ENCODE results near the gene DAB2.

The DAB2 gene

GRCh38 chr5:39447968-39448367 is 23.2 kb upstream of the DAB2 start:
- no peak for DNase-seq (ENCODE audit: low read depth)

DNA sequence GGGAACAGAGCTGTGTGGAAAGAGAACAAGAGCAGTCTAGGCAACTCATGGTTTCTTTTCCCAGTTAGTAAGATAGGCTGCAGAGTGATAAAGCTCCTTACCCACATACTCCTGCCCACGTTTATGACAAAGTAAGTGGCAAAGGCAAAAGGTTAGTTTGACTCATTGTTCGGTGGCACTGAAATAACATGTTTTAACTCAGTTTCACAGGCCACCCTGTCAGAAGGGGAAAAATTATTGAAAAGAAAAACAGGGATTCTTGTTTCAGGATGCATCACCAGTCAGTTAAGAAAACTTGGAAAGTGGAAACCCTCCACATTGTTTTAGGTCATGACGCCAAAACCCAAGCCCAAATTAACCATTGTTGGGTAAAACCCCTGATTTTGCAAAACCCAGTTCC is 22.3 kb upstream of the DAB2 start:
- no peak for DNase-seq (ENCODE audit: low read depth)

GRCh38 chr5:39446231-39446630 is 21.5 kb upstream of the DAB2 start:
- DNase-seq (ENCODE audit: low read depth) = no peak

DNA sequence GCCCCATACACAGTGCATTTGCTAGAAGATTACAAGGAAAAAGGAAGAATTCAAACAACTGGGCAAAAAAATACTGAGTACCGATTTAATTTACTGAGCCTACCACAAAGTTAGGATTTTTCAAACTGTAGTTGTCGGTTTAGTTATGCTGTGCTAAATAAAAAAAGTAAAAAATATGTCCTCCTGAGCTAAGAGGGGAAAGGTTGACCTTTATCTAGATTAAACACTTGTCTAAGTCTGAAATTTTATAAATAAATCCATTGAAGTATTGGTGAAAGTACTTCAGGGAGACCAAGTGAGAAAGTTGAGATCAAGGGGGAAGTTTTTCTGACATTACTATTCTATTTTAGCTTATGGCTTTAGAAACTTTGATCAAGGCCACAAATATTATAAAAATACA is 19.1 kb upstream of the DAB2 start:
- DNase-seq (ENCODE audit: low read depth) = no peak

GRCh38 chr5:39442991-39443390 is 18.2 kb upstream of the DAB2 start:
- DNase-seq (ENCODE audit: low read depth) = no peak

DNA sequence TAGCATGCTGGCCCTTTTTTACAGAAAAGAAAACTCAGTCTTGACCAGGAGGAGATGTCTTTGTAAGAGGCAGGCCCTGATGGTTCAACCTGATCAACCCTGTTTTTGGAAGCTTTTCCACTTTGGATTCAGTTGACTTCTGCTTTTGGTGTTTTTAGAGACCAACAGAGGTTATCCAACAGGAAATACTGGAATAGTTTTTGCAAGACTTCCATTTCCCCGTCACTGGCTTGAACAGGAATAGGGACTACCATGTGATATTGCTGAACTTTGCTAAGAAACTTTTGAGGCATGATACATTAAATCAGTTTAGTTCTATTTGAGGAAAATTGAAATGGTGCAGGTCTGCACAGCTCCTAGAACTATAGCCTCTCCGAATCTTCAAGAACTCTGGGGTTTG is 17.1 kb upstream of the DAB2 start:
- DNase-seq (ENCODE audit: low read depth) = no peak

DNA sequence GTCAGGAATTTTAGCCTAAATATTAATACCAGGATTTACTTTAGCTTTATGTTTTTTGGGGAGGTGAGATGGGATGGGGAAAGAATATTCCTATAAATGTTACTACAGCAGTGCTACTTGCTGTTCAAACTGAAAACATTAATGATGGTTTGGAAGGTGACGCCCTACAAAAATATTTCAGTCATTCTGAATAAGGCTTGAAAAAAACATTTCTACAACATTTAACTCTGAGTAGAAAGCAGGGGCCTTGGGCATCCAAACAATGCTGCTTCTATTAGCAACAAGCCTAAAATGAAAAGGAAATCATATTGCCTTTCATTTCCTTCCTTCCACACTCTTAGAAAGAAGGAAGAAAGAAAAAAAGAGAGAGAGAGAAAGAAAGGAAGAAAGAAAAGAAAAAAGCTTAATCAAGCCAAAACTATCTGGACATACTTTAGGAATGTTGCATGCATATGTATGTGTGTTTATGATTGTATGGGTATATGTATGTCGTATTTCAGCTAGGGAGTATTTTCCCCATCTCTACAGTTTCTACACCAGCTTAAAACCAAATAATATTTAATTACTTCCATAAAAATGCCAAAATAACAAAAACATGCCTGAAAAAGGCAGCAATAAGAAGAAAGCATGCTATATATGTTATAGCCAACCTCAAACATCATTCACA is 16.3 kb upstream of the DAB2 start:
- no peak for DNase-seq (ENCODE audit: low read depth)

- DNase-seq (ENCODE audit: low read depth) = no peak
These were observed 15.6 kb upstream of the DAB2 start for GRCh38 chr5:39440192-39440957.

DNA sequence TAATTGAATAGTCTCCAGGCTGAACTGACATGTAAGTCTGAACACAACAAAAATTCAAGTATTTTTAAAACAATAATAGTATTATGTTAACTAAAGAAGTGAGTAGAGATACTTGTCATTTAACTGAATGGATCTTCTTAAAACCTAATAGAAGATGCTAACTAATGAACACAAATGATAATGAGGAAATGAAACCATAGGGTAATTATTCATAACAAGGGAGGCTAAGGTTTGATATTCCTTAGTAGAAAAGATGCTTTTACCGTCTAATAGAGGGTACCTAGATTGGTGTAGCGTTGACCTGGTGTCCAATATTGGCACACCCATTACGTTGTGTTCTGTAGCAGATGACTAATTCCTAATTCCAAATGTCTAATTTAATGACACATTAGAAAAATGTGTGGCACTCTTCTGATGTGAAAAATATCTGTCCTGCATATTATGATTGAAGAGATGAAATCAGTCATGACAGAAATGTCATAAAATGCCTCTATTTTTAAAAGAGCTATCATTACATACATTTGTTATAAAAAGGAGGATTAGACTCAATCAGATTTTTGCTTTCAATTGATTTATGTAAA is 14.9 kb upstream of the DAB2 start:
- no peak for DNase-seq (ENCODE audit: low read depth)

DNA sequence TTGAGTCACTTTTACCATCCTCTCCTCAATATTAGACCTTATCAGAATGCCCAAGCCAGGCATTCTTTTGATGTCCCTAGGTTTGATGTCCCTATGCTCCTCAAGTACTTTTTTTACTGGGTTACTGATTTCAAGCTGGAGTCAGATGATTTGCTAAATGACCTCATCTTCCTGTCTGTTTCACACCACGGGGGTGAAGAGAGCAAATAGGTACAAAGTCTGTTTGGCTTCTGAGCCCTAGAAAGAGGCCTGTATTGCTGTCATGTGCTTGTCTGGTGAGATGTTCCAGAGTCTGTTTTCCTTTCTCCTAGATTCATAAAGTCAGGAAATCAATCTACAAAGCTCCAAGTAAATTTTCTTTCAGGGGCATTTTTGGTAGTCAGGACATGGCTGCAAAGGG is 12.7 kb upstream of the DAB2 start:
- DNase-seq (ENCODE audit: low read depth) = no peak

- DNase-seq (ENCODE audit: low read depth) = no peak
These were observed 9.1 kb upstream of the DAB2 start for GRCh38 chr5:39433848-39434247.

GRCh38 chr5:39432696-39433530 is 8.1 kb upstream of the DAB2 start:
- no peak for DNase-seq (ENCODE audit: low read depth)

GRCh38 chr5:39430461-39430860 is 5.7 kb upstream of the DAB2 start:
- no peak for DNase-seq (ENCODE audit: low read depth)

- no peak for DNase-seq (ENCODE audit: low read depth)
These were observed 3.9 kb upstream of the DAB2 start for GRCh38 chr5:39428640-39429039.

DNA sequence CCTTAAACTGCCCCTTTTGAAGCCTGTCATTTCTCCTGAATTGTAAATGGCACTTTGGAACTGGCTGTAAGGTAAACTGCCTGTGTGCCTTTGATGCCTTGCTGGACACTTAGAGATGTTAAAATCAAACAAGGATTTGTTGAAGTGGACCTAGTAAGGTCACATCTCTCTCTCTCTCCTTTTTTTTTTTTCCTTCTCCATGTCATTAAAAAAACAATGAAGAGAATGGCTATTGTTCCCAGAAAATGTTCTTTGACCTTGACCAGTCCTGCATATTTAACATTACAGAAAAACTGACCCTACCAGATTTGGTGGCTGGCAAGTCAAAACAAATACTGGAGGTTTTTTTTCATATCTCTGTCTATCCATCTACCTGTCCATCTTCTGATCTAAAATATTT is 2.9 kb upstream of the DAB2 start:
- DNase-seq (ENCODE audit: low read depth) = no peak

- no peak for DNase-seq (ENCODE audit: low read depth)
These were observed 2.4 kb upstream of the DAB2 start for GRCh38 chr5:39427229-39427628.

- DNase-seq (ENCODE audit: low read depth) = no peak
These were observed 1.9 kb upstream of the DAB2 start for GRCh38 chr5:39426746-39427105.

GRCh38 chr5:39426051-39426745 is 1.4 kb upstream of the DAB2 start:
- no peak for DNase-seq (ENCODE audit: low read depth)

DNA sequence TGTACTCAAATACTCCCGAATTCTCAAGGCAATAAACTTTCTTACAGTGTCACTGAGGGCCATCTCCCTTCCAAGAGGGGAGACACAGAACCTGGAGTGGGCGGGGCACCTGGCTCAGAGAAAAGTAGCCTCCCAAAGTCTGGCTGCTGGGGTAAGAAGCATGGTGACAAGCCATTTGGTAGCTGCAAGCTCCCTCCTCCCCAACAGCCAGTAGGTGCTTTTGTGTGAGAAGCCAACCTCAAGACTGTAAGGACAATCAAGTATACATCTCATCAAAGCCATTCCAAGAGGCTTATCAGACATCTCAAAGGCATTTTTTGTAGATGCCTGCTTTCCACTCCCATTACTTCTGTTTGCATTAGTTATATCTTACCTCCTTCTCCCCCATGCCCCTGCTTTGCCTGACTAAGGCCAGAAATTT is 1.4 kb downstream of the DAB2 start:
- DNase-seq (ENCODE audit: low read depth) = no peak

DNA sequence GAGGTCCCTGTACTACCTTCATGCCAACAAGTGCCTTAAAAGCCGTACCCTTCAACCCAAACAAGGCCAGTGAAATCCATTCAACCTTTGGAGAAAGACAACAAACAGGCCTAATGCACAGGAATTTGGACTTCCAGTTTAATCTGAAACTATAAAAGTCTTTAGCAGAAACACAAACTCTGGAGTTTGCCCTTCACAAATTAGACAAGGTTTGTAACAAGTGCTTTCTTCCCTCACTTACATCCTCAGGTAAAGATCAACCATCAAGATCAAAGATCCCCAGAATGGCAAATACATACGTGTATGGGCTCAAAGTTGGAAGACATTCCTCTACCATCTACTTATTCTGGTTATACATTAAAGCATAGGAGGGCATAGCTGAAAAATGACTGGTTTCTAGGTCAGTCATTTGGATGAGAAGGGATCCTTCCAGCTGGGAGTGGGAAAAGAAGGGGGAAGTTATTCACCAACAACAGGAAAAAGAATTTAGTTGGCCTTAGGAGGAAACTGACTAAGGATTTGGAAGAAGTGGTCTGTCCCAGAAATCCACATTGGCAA is 2.0 kb downstream of the DAB2 start:
- no peak for DNase-seq (ENCODE audit: low read depth)

DNA sequence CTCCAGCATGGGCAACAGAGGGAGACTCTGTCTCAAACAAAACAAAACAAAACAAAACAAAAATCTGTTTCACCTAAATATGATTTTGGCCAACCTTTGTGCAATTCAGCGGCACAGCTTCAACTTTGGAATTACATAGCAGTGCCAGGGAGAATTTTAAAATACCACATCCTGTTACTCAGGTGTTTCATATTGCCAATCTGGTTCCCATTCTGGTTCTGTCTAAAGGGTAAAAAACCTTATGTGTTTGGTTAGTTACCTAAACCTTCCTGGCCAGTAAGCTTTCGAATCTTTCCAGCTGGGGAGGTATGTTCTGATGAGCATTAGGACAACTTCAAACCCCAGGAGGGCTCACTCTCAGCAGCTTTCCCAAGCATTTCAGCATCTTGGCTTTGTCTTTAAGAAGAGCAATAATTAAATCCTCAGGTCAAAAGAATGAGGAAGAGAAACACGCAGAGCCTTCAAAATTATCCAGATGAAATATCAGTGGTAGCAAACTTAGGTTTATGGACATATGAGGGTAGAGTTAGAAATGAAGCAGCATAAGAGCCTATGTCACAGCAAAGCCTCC is 2.7 kb downstream of the DAB2 start:
- DNase-seq (ENCODE audit: low read depth) = no peak
